Fibroblast of villous mesenchyme (primary cell): ENCODE results near the gene FAM124A. TPM values are rescaled to one million over a fixed set of nuclear protein-coding genes. Genes with fewer than 3 reads are reported as not detected.

Source experiments
- DNase-seq: peaks from one replicate; pipeline ENCODE4 v3.0.0-alpha.2; 2010; ENCODE audit warnings: low read depth
- H3K4me3 ChIP-seq: 2 replicates; pipeline ENCODE4 v1.5.1; 2011; ENCODE audit warnings: low read depth, mild to moderate bottlenecking, low read length
- total RNA-seq: library from RNA; depleted of rRNA; stranded (reverse); fragments of >200 nt; gene quantifications from 2 replicates; pipeline ENCODE4 v1.2.3, GENCODE V29; 2012
- TF ChIP-seq, protein P1 (sequence below): IDR thresholded peaks from 2 replicates; pipeline ENCODE4 v1.5.1; 2012; ENCODE audit warnings: low read depth, mild to moderate bottlenecking, low read length; ENCODE audit not compliant: insufficient read depth

The FAM124A gene
- total RNA-seq, 1 donor, result 25.0 TPM

DNA sequence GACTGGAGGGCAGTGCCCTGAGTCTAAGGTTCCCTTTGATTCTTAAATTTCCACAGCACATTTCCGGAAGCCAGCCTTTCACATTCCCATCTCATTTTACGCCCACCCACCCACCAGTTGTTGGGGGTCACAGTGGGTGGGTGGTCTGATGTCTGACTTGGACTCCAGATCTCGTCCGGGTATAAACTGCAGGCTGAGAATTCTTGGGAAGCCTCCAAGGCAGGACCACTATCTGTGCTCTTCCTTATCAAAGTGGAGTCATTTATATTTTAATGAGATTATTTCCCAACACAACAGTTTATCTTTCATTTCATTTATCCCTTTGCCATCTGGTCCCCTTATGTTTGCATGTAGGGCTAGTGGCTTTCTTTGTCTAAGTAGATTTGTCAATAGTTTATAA is 3.6 kb upstream of the FAM124A start:
- DNase-seq, result peak; percentile 17
- no peak overlapping the region for H3K4me3 ChIP-seq
- TF ChIP-seq, protein P1, sequence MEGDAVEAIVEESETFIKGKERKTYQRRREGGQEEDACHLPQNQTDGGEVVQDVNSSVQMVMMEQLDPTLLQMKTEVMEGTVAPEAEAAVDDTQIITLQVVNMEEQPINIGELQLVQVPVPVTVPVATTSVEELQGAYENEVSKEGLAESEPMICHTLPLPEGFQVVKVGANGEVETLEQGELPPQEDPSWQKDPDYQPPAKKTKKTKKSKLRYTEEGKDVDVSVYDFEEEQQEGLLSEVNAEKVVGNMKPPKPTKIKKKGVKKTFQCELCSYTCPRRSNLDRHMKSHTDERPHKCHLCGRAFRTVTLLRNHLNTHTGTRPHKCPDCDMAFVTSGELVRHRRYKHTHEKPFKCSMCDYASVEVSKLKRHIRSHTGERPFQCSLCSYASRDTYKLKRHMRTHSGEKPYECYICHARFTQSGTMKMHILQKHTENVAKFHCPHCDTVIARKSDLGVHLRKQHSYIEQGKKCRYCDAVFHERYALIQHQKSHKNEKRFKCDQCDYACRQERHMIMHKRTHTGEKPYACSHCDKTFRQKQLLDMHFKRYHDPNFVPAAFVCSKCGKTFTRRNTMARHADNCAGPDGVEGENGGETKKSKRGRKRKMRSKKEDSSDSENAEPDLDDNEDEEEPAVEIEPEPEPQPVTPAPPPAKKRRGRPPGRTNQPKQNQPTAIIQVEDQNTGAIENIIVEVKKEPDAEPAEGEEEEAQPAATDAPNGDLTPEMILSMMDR, result no peak

DNA sequence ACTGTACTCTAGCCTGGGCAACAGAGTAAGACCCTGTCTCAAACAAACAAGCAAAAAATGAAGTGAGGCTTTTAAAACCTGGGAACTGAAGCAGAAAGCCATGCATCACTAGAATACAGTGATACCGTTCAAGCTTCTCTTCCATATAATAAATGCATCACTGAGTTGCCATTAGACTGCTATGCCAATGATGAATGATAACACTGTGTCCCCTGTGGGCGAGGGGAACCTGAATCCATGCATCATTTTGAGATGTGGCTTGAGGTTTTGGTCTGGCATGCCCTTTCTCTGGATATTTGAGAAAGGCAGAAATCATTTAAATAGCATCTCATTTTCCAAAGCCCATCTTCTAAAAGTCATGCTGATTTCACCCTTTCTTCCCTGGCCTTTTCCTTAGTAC is 1.5 kb upstream of the FAM124A start:
- no peak for DNase-seq
- no peak overlapping the region for H3K4me3 ChIP-seq
- TF ChIP-seq, protein P1, result no peak

DNA sequence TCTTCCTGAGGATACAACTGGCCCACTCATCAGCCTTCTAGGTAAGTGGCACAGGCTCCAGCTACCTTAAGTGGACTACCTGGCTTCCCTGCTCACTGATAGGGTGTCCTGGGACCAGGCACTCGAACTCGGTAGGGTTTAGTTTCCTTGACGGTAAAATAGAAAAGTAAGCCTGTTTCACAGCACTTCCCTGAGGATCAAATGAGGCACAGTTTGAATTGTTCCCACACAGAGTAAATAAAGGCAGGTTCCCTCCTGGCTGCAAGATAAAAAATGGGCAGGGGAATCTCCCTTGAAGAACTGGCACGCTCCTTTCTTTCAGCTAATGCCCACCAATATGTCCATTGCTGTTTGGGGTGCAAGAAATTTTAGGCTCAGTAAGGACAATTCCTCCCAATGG is 1.1 kb upstream of the FAM124A start:
- TF ChIP-seq, protein P1, result no peak
- no peak for DNase-seq
- H3K4me3 ChIP-seq, result no peak overlapping the region

DNA sequence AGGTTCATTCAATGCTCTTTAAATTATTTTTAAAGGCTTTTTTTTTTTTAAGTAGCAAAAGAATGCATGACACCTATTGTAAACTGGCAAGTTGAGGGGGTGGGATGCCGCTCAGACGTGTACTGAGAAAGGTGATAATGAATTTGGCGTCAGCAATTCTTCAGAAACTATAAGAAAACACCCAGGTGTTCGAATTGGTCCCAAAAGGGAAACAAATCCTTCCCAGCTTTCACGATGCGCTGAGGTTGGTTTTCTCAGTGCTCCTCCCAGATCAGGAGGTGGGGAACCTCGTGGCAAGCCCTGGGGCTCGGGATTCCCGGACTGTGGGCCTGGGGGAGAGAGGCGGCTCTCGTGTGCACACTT is 543 bp upstream of the FAM124A start:
- TF ChIP-seq, protein P1, result no peak
- DNase-seq, result peak; percentile 14
- peak overlapping the region; percentile 67 for H3K4me3 ChIP-seq

DNA sequence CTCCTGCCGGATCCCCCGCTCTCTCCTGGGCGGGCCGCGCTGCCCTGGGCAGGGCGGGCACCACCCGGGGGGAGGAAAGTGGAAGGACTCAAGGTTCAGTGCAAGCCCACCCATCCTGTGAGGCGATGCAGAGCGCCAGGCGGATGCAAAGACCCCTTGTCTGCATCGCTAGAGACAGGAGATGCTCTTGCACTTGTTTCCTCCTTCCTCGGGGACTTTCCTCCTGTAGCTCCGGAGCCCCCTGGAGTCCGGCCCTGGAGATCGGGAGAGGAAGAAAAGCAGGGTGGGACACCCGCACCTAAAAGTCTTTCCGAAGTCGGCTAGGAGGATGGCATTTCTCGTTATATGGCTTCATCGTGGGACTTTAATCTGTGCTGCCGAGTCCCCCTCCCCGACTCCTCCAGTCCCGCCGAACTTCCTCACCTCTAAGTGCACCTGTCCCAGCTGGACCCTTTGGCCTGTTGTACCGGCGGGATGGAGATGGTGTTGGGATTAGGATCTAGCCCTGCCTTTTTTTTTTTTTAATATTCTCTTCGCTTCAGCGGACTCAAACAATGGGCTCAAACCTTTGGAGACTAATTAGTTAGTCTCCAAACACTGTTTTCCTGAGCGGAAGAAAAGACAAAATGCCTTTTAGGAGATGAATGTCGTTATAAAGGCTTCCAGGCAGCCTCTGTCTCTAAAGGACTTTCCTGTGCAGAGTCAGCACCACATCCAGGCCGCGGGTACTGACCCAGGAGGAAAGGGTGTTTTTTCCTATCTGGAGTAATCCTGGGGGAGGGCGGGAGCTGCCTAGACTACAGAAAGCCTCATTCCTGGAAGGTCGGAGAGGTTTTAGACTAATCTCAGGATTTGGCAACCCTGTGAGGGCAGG is 725 bp downstream of the FAM124A start:
- H3K4me3 ChIP-seq, result peak overlapping the region; percentile 67
- peak; percentile 8 for DNase-seq
- TF ChIP-seq, protein P1, result peak; percentile 13

DNA sequence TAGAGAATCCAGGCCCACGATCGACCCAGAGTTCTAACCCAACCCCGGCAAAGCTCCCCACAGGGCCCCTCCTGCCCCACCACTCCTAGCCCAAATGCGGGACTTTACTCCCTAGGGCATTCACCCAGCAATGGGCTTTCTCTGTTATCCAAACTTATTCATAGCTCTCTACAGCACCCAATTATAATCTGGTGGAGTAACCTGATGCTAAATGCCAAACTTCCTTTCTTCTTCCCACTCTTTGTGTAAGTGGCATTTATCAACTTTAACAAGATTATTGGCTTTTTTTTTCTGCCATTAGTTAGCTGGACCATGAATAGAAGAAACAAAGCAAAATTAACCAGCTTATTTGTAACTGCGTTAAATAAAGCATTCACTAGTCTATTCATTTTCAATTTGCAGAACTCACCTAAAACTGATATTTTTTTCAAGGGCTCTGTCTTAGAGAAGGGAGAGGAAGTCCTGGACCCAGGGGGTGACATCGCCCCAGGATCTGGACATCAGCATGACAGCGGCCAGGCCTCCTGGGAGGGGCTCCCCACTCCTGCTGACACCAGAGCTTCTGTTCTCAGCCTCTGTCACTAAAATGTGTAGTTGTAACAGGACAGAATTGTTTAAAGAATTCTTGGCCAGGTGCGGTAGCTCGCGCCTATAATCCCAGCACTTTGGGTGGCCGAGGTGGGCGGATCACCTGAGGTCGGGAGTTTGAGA is 1.5 kb downstream of the FAM124A start:
- TF ChIP-seq, protein P1, result no peak
- no peak for DNase-seq
- H3K4me3 ChIP-seq, result peak overlapping the region; percentile 67
